Stimulated activated CD8-positive, alpha-beta memory T cell treated with anti-CD3 and anti-CD28 coated beads, Interleukin-15, amount 100 ng/mL, for 48 hours (primary cell): ENCODE data around the gene SHC3.

Experiments used
- DNase-seq, 2 donors: peaks; one replicate each; pipeline ENCODE4 v3.0.0-alpha.2; 2020; ENCODE audit warnings: low read depth in 2 of 2

SHC3 gene

DNA sequence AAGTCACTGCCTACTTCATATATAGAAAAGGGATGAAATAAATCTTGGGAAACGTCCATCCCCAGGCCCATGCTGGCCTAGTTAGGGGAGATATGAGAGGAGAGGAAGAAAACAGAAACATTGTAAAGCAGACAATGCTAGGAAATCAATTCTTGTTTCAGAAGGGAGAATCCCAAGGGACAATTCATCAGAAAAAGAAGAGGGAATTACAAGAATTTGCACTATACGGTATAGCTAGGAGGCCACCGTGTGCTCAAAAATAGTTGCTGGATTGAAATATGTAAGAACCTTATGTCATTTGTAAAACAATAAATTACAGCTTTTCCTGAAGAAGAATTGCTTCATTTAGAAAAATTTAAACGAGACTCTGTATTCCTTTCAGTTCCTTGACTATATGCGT lies 8.3 kb upstream of the SHC3 start:
- no peak for DNase-seq

DNA sequence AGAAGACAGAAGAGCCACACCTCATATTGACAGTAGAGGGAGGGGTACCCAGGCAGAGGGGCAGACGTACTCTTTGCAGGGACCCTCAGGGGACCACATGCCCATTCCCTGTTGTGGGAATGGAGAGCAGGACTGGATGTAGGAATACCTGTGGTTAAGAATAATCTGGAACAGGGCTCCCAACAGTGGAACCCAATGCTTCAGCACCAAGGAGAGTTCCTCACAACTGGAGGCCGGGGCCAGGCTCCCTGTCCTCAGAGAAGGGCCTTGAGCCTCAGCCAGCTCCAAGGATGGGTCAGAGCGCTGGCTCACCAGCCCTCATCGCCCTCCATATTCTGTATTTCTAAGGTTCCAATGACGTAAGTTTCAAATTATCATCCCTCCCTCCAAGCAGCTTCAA lies 7.4 kb upstream of the SHC3 start:
- DNase-seq: no peak

DNA sequence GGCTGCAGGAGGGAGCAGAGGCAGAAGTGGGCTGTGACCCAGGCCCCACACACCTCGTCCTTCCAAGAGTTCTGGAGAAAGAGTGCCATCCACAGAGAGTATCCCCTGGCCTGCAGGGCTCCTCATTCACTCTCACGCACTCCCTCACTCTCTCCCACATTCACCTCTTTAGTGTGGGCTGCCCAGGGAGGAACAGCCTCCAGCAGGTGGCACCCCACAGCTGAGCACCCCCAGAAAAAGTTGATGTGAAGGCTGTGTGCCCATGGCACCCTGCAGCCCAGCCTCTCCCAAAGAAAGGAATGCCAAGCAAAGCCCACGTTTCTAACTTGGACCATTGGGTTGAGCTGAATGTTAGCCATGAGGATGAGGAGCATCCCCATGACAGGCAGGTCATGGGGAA lies 4.5 kb upstream of the SHC3 start:
- DNase-seq: no peak

DNA sequence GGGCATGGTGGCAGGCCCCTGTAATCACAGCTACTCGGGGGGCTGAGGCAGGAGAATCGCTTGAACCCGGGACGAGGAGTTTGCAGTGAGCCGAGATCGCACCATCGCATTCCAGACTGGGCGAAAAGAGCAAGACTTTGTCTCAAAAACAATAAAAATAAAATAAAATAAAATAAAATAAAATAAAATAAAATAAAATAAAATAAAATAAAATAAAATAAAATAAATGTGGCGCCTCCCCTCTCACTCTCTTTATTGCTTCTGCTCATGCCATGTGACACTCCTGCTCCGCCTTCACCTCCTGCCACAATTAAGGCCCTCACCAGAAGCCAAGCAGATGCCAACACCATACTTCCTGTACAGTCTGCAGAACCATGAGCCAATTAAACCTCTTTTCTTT lies 3.8 kb upstream of the SHC3 start:
- DNase-seq: no peak

DNA sequence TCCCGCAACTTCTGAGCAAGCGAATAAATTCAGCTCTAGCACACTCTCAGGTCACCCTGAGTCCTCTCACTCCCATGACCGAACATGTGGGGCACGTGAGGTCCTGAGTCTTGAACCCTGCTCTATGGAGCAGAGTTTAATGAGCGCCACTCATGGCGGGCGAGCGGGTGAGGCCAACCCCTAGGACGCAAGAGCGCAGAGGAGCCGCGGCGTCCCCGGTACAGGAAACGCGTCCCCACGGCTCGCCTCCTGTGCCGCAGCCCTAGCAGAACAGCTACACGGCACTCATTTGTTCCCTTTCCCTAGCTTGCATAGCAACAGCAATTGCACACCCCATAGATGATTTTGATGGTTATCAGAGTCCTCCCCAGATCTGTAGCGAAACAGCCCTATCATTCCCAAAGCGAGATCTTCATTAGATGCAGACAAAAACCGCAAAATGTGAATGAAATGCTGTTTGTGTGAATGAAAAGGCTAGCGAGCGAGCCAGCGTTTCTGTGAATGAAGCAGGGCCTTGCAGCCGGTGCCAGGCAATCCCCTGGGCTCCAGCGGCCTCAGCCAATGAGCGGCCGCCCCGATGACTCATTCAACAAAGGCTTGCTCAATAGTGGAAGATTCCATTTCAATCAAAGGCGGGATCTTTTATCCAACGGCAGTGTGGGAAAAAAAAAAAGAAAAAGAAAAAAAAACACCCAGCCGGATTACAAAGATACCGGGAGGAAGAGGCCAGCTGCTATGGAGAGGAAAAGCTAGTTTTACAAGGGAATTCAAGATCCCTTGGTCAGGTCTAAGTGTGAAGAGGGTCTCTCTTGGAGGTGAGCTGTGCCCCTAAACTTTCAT lies 1.5 kb upstream of the SHC3 start:
- DNase-seq: peak; percentile 53 to 54

DNA sequence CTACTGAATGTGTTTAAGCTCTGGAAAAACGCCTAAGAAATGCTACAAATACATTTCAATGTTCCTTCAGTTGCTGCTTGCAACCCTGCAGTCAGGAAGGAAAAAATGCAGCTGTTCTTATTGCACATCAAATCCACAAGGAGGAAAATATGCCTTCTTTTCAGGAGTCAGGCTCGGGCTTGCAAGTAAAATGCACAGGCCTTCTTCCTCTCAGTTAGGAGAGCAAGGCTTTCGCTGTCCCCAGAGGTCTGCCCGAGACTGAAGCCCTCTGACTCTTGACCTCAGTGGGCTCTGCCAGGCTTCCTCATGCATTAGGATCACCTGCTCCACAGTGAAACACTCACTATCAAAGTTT lies 899 bp upstream of the SHC3 start:
- no peak for DNase-seq

DNA sequence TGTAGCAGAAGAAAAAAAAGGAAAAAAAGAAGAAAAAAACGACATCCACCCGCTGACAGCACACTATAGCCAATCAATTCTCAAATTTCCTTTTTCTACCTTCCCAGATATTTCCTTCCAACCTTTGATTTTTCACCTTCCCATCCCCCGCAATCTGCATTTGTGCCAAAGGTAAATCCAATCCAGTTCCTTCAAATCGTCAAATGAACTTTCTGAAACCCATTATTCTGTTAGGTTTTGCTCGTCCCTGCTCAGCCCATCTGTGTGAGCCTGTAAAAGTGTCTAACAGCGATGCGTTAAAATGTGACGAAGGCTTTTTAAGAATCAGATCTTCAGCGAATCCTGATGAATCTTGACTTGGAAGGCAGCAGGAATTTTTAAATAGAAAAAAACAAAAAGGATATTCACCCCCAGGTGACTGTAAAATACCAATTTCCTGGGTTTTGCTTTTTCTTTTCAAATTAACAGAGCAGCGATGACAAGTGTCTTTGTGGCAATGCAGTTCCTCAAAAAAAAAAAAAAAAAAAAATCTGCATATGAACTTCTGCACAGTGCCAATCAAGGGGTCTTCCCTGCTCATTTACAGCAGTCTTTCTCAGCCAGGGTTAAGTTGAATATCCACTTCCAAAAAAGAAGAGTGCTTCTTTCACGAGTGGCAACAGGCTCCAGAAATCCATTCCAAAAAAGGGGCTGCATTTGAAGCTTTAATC lies 367 bp upstream of the SHC3 start:
- no peak for DNase-seq

DNA sequence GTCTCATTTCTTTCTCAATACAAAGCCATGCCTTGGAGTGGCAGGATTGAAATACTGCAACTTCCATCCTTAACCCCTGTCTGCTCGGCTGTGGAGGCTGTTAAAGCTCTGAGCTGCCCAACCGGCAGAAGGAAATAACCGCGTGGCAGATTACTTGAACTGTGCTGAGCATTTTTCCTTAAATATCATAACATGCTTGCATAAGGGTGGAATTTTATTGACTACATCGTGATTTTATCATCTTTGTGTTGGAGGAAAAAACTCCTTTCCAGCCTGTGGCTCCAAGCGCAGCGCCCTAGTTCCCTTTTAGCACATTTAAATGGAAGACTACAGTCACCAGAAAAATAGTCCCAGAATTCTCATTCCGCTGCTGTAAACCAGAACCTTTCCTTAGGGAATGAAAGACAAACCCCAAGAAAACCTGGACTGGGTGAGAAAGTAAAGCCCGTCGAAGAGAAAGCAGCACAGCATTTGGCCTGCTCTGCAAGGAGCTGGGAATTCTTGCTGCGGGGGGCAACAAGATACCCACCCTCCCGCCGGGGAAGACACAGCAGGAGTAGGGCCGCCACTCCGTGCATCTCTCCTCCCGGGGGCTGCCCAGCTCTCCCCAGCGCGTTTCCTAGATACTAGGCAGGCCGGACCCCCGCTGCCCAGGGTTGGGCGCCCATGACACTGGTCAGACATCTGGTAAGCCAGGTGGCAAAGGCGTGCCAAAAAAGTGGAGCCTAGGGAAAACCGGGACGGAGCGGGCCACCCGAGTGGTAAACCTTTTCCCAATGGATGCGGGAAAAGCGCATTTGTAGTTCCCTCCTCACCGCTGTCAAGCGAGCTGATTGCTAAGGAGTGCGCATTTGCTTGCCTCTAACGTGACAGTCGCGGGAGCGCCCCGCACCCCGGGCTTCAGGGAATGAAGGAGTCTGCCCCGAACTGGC lies 1.3 kb downstream of the SHC3 start:
- DNase-seq: no peak

DNA sequence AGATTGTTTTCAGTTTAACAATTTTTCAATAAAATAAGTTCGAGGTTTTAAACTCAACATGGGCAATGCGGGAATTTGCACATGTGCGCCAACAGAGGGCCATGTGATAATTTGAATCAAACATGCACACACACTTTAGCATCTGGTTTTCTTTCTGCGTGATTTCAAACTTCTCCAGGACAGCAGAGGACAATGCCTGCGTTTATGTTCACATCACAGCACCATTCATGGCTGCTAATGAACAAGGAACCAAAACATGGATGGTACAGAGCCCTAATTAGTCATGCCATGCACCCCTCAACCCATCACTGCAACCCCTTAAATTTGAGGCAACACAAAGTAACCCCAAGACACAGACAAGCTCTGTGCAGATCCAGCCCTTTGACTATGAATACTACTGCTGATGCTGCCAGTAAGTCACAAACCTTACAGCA lies 2.8 kb downstream of the SHC3 start:
- DNase-seq: no peak

DNA sequence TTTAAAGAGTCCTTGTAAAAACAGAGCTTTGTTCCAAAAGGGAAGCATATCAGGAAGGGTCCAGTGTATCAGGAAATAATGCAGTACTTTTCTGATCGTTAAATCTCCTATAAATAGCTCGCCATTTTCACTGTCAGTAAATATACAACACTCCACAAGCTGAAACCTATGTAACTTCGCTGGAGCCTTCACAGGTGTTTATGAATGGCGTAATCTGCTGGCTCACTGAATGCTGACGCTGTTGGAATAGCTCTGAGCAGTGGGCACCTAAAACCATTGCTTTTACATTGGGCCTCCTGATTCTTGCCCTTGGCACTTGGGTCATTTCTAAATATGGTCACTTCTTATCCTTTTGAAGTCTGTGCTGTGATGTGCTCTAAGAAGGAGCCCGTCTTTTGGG lies 4.3 kb downstream of the SHC3 start:
- DNase-seq: no peak

DNA sequence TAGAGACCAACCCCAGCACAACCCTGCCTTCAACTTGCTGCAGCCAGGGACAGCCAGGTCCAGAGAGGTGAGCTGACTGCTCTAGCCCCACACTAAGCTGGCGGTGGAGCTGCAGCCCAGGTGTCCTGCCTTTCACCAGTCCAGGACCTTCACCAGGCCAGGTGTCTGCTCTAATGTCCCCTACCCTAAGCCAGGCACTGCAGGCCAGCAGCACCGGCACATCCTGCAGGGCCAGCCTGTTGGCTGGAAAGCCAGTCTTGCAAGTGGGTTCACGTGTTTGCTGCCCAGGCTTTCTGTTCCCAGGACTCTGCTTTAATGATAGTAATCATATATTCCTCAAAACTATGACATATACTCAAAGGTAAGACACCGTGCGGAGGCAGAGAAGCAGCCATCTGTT lies 5.5 kb downstream of the SHC3 start:
- DNase-seq: no peak

DNA sequence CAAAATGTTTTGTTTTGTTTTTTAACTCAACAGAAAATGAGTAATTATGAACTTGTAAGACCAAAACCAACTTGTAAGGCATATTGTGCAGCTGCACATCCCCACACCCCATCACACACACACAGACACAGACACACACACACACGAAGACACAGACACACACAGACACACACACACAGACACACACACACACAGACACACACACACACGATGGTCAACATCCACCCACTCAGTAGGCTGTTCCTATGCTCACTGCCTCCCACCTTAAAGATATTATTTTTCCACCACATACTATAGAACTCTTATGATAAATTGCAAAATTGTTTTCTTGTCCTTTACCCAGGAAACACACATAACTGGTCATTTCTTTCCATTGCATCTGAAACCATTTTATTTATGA lies 6.2 kb downstream of the SHC3 start:
- no peak for DNase-seq

DNA sequence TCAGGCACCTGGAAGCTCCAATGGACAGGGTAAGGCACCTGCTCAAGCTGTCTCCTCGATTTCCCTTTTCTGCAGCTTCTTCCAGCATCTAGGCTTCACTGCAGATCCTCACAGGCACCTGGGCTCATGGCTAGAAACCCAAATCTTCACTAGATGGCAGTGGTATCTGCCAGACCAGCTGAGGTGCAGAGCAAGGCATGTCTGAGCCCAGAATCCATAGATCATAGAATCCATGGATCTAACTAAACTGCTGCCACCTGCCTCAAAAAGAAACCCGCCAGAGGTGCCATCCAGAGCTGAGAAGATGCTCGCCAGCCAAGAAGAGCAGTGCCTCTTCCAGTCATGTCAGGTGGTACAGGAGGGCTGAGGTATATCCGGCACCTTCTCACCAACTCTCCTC lies 6.9 kb downstream of the SHC3 start:
- no peak for DNase-seq

DNA sequence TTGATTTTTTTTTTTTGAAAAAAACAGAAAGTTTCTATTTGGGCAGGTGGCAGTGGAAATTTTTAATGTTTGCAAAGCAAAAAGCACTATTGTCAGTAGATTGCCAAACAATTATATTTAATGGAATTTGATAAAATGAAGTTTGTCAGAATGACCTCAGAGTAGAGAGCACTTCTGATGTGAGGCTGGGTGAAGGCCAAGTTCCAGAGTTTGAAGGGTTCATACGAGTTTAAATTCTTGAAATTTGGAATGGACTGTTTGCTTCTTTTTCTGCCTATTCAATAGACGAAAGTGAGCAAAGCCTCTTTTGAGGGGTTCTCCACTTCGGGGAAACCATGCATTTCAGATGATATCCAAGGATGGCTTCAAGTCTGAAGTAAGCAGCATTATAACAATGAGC lies 7.4 kb downstream of the SHC3 start:
- DNase-seq: no peak

DNA sequence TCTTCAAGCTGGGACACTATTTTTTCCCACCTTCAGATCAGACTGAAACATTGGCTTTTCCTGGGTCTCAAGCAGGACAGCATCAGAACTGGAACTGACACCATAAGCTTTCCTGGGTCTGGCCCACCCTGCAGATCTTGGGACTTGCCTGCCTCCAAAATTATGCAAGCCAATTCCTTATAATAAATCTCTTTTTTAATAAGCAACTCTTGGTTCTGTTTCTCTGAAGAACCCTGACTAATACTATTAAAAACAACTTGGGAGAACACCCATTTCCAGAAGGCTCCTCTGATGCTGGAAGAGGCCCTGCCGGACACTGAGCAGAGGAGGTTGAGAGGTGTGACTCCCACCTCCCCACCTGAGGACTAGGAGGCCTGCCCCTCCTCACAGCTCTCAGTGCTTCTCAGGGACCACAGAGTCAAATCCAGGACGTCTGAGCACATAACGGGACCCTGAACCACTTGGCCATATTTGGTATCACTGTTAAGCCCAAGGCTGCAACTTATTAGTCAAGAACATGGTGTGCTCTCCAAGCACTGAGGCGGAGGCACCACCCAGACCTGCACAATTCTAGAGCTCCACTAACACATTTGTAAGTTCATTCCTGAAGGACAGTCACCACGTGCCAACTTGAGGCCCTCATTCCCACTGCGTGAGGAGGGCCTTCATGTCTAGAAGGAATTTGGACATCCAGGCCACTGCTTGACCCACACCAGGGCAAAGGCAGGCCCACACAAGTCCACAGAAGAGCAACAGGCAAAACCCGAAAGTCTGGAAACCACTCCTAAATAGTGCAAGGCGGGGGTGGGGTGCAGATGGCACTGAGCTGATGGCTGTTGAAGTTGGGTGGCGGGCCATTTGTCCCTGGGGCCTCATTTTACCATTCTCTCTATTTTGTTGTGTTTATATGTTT lies 9.5 kb downstream of the SHC3 start:
- no peak for DNase-seq

DNA sequence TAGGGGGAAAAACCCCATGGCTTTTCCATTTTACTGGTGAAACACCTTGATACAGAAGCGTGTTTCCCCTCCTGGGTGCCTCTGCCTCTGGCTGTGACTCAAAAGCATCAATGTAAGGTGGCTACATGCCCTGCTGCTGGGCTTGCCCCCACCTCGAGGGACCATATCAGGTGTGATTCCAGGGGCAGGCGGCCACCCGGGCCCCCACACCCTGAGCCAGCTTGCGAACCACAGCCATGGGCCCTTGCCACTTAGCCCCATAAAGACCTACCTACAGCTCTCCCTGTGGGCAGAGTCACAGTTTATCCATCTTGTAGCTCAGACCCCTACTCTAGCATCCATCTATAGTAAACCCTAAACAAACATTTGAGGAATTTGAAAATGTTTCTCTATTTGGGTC lies 10.8 kb downstream of the SHC3 start:
- no peak for DNase-seq

DNA sequence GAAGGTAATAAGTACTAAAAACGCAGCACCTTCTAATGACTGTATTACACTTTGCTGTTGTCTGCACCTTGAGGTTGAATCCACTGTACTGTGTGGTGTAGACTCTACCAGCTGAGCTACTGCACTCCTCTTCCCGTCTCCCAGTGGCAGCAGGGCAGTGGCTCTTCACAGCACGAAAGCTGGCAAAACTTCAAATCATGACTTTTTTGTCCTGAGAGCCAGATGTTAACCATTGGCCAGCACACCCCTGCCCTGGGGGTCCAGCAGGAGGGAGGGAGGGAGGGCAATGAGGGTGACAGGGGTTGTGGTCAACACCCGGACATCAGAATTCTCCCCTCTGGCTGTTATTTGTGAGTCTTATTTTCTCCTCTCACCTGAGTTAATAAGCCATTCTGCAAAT lies 11.8 kb downstream of the SHC3 start:
- no peak for DNase-seq

DNA sequence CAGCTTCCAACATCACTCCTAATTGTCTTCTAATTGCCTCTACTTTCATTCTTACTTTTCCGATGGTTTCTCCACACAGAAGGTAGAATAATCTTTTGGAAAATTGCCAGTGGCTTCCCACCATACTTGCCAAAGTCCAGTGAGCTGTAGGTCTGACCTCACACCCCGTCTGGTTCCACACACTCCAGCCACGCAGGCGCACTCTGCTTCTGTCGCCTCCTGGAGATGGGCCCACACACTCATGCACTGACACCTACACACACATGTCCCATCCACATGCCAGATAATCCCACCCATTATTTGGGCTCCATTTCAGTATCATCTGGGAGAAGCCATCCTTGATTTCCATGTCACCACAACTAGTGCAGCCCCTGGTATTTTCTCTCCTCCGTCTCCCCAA lies 12.7 kb downstream of the SHC3 start:
- DNase-seq: no peak

DNA sequence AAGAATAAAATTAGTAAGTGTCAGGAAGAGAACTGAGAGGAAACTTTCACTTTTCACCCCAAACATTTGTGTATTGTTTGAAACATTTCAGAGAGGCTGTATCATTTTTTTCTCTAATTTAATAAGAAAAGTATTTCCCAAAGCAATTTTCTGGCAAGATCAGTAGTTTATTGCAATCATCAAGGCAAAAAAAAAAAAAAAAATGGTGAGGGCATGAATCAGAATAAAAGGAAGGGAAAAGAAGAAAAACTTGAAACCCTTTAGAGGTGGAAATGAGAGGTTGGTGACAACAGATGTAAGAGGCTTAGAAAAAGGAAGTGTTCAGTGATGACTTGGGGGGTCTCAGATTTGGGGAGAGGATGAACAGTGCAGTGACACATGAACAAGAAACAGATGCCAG lies 13.3 kb downstream of the SHC3 start:
- no peak for DNase-seq

DNA sequence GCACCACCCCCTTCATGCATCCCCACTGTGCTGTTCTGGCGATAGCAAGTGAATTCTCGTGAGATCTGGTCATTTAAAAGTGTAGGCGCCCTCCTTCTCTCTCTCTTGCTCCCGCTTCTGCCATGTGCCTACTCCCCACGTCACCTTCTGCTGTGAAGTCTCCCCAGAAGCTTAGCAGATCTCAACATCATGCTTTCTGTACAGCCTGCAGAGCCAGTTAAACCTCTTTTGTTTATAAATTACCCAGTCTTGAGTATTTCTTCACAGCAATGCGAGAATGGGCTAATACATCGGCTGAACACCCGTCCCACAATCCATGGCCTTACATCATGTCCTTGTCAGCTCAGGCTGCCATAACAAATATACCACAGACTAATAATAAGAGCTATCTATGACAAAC lies 17.4 kb downstream of the SHC3 start:
- no peak for DNase-seq

DNA sequence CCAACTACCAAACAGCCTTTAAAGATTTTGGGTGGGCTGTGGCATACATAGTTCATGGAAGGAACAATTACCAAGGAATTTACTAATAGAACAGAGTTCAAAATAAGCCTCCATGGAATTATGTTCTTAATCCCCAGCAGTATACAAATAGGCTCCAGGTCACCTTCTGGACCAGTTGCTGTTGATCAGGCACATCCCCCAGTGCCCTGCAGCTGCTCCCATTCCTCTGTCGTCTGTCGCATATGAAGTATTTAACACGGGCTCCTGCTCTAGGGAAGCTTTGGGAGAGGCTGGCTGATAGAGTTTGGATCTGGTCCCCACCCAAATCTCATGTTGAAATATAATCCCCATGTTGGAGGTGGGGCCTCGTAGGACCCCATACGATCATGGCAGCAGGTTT lies 17.8 kb downstream of the SHC3 start:
- DNase-seq: no peak
